Stimulated activated CD4-positive, alpha-beta T cell treated with anti-CD3 and anti-CD28 coated beads, Interleukin-1b, Interleukin-23, amount 100 ng/mL, for 1 hour (primary cell): ENCODE results near the gene LYPD6B.

Experiments
- DNase-seq, 2 donors: peaks; one replicate each; pipeline ENCODE4 v3.0.0-alpha.2; 2020; ENCODE audit warnings: low read depth in 2 of 2

Gene LYPD6B

DNA sequence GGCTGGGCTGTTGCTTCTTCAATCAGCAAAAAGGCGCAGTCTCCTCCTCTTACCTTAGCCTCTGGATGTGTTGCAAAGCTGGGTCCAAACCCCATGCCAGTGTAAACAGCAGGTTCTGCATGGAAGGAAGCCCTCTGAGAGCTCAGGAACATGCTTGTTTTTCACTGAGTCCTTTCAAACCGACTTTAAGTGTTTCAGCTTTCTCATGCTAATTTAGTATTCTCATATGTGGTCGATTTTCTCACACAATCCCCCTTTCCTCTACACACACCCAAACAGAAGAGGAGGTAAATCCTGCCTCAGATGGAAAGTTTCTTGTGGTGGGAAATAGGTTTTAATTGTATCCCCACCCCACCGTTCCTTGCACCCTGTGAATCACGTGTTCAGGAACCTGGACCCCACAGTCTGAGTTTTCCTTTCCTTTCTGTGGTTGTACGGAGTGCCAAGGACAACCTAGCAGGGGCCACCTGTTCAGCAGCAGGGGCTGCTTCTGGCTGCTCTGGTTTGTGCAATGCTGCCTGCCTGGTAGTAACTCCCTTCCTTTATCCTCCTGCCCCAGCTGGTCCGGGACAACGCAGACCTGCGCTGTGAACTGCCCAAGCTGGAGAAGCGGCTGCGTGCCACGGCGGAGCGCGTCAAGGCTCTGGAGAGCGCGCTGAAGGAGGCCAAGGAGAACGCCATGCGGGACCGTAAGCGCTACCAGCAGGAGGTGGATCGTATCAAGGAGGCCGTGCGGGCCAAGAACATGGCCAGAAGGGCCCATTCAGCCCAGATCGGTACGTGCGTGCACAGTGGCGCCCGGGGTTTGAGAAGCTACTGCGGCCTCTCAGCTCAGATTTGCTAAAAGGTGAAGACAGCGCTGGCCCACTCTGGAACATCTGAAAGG, 28.7 kb upstream of the LYPD6B start:
- DNase-seq: no peak

DNA sequence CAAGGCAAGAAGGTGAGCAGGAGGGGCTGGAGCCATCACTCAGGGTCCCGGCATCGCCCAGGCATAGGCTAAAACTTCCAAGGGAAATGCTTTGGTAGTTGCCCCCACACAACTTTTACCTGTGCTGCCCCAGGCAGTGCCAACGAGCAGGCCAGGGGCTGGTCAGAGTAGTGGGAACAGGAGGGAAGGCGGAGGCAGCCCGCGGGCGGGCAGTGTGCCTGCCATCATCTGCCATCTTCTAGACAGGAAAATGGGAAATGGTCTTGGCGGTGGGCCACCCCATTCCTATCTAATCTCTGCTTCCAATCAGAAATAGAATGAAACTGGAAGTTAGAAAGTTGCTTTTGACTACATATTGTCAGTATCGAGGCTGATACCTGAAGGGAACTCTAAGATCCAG, 26.0 kb upstream of the LYPD6B start:
- no peak for DNase-seq

DNA sequence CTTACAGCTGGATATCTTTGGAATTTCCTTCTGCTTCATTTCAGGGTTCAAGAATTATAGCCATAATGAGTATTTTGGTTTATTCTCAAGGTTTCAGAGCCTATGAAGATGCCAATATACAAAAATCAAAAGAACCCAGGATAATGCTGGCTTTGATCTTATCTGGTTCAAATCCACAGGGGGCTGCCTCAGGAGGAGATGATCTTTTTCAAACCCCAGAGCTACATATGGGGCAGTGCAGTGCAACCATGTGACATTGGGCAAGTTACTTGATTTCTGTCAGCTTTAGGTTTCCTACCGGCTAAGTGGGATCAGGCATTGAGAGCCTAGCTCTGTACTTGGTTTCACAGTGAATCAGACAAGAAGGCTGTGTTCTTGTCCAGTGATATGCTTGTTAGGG, 23.0 kb upstream of the LYPD6B start:
- DNase-seq: no peak

DNA sequence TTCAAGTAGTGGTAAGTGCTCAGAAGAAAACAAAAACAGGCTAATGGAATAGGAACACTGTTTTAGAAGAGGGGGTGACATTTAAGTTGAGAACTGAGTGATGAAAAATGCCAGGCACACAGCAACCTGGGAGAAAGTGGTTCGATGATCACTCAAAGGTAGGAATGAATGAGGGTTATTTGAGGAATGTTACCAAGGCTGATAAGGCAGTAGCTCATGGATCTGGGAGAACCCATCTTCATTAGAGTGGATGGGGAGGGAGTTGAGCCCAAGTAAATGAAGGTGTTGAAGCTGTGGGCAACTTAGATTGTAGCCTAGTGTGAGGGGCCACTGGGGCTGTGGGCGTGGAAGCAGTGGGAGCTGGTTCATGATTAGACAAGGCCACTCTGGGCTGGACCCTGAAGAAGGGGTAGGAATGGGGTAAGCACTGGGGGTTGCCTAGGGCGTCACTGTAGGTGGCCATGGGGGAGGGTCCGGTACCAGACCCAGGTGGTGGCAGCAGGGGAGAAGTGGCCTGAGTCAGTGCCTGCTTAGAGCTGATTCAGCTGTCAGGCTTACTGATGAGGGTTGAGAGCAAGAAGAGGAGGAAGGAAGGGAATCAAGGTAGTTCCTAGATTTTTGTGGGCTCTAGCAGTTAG, 22.5 kb upstream of the LYPD6B start:
- DNase-seq: no peak

DNA sequence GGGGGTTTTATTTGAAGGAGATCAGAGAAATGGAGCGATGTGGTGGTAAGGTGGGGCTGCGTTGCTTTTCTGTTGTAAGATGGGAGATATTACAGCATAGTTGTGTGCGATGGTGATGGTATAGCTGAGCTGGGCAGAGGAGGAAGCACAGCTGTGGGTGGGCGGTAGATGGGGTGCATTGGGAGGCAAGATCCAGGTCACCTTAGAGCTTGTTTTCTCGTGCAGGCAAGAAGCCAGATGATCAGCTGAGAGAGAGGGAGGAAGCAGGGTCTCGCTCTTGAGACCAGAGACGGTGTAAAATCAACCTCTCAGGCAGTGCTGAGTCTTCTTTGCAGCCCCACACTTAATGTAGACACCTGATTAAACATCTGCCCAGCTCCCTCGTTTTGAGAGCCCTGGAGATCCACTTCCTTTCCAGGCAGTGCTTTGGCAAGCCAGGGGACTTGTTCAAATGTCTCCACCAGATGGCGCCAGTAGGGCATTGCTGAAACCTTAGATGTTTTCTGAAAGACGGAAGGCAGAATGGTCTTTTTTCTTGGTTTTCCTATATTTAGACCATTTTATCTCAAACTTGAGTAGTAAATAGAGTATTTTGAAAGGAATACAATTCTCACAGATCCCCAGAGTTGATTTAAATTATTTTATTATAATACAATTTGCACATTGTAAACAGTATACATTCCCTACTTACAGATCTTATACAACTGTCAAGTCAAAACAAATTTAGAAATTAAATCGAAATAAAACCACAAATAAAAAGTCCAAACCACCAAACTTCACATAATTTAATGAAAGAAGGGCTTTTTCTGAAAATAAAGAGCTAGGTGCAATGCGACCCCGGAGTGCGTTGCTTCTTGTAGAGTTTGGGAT, 21.1 kb upstream of the LYPD6B start:
- DNase-seq: peak; percentile 20 to 53

DNA sequence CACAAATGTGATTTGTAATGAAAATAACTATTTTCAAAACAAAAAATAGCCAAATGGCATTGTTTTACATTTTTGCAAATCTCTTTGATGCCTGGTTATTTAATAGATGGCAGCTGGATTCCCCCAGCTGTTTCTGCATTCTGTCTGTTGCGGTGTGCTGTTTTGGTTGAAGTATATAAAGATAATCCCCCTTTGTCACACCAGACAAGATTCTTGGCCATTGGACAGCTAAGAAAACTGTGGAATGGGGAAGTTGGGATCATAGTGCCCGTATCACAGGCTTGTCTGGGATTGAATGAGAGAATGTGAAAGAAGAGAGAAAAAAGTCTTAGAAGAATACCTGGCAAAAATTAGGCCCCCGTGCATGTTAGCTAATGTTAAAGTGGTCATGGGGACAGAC, 19.5 kb upstream of the LYPD6B start:
- DNase-seq: no peak

DNA sequence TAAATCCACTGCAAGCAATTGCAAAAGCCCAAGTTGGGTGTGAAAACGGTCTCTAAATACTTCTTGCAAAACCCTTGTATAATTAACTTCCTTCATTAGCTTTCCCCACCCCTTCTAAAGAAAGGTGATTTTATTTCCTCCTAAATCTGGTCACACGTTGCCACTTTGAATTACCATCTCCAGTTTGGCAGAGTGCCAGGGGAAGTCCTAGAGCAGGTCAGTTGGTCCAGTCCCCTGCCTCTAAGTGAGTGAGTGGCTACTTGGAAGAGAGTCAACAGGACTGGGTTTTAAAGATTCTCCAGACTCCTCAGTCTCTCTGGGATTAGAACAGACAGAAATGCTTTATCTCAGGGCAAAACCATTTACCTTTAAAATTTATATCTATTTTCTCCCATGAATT, 18.7 kb upstream of the LYPD6B start:
- no peak for DNase-seq

DNA sequence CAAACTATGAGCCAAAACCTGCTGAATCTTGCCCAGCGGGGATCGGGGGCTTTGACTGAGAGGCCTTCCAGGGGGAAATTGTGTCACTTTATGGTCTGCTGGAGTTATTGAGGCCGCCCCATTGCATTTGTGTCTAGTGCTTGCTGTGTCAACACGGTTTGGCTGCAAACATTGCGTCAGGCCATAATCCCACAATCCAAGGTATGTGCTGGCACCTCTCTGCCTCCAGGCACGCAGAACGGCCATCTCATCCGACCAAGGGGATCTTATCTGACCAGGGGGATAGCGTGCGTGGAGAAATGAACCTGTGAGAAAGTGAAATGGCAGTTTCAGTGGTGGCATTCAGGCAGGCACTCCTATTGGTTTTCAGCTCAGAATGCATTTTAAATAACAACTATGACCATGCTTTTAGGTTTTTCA, 18.1 kb upstream of the LYPD6B start:
- DNase-seq: no peak

DNA sequence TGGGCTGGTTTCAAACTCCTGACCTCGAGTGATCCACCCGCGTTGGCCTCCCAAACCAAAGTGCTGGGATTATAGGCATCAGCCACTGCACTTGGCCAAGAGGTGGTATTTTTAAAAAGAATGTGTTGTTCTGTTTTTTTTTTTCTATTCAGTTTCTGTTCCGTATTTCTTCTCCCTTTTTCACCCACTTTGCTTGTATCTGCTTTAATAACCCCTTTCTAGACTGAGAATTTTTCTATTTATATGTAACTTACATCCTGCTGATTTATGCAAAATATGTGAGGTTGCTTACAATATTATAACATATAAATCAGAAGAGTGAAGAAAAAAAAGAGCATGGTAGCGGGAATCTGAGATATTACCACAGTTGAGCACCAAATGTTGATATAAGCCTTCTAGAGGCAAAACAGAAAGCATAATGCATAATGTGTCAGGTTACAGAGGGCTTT, 17.2 kb upstream of the LYPD6B start:
- DNase-seq: no peak

DNA sequence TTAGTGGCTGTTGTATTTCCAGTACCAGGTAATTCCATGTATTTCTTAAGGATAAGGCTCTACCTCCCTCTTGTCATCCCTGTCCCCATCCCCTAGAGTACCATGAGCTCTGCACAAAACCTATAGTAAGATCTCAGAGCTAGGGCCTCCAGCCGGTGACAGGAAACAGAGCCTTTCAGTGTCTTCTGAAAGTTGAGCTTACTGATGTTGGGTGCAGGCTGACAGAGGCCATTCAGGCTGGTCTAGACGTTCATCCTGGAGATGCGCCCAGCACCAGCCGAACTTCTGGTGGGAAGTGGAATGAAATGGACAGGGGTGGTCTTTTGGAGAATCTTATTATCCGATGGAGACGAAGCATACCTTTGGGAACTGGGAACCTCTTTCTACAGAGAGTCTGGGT, 16.7 kb upstream of the LYPD6B start:
- no peak for DNase-seq

DNA sequence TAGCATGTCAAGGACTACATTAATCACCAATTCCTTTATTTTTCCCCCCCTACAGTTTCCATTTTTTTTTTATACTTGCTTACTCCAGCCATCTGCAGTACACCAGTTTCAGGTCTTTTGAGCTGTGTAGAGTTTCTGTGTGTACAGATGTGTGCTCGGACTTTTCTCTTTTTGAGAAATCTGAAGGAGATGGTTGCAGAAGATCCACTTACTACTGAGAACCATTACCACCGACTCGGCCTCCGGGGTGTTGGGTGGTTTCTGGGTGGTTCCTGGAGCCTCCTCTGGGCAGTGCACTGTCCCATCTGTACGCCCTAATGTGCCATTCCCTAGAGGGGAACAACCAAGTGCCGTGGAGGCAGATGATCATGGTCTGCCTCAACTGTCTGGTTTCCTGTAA, 15.4 kb upstream of the LYPD6B start:
- DNase-seq: no peak

DNA sequence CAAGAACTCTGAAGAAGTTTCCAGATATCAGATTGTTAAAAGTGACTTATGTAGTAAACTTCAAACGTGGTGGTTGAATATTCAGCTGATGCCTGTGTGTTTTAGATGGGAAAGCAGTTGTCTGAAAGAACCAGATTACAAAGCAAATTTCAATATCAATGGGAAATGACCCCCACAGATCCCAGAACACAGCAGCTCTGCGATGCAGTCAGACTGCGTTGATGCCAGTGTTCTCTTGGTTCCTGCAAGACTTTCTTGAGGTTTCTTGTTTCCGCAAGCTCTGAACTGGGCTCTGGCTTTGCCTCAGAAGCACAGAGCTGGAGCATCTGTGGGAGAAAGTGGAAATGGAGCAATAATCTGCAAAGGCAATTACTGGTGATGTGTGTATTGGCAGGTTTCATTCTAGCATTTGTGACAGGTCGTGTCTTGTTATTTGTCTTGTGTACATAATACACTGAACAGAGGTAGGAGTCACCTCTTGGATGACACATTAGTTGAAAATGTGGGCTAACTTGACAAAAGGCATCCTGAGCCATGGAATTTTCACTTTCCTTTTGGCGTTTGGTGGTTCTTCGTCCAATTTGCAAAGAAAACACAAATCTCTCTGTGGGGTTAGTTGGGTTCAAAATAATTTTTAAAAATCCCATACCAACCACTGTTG, 10.8 kb upstream of the LYPD6B start:
- no peak for DNase-seq

DNA sequence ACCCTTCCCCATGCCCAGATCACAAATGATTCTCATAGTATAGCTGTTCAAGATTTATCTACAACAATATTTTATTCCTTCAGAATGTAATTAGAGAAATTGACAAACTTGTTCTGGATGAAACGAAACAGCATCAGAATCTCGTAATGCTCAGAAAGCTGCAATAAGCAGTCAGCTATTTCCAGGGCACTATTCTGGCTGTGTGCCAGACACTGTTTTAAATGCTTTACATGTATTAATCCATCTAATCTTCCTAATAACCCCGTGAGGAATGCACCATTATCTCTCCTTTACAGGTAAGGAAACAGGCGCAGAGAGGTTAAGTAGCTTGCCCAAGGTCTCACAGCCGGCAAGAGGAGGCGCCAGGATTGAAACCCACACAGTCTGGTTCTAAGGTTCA, 10.1 kb upstream of the LYPD6B start:
- DNase-seq: no peak

DNA sequence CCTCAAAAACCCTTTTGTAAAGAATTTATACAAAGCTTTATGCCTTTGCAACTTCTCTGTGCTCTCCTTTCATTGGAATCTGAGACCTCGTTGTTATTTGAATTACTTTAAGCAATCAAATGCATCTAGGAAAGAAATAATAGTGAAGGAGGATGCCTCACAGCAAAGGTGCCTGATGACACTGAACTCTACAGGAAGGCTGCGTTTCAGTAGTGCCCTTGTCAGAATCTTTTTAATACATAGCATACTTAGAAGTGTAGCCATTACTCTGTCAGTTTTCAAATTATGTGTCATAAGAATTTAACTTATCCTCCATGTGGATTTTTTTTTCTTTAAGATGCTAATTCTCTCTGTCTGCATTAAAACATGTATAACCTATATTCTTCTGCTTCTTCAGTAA, 9.6 kb upstream of the LYPD6B start:
- DNase-seq: no peak

DNA sequence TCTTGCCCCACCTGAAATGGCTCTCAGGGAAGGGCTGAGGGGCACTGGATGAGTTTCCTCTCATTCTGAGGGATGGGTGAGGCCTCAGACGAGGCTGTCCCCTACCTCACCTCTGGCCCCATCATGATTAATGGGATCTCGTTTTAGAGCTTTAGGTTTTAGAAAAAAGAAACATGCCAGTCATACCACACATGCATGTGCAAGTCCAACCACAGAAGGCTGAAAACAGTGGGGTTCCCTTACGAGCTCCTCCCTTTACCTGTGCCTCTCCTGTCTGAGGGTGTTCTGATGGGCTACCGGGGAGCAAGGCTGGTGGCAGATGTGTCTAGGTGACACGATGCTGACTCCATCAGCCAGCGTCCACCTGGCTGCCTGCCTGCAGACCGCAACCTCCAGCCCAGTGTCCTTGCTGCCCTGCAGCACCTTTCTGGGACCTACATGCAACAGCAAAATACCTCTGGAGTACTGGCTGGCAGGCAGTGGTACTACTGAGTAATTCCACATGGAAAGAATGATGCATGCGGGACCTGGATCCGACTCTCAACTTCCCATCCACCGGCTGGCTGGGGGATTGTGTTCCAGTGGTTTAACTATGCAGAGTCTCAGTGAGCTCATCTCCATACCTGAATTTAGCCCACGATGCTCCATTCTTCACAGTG, 9.1 kb upstream of the LYPD6B start:
- DNase-seq: no peak

DNA sequence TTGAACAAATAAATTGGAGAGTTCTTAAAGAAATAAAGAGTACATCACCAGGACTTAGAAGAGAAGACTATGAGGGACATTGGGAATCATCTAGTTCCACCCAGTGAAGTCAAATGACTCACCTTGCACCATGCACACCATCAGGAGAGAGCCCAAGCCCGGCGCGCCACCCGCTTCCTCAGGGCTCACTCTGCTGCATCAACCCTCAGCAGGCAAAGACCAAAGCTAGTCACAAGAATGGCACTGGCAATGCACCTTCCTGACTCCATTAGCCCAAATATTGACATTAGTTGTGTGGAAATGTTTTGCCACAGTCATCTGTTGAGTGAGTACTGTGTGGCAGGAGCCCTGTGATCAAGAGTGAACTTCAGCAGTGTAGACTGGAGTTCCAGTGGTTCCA, 7.1 kb upstream of the LYPD6B start:
- DNase-seq: no peak

DNA sequence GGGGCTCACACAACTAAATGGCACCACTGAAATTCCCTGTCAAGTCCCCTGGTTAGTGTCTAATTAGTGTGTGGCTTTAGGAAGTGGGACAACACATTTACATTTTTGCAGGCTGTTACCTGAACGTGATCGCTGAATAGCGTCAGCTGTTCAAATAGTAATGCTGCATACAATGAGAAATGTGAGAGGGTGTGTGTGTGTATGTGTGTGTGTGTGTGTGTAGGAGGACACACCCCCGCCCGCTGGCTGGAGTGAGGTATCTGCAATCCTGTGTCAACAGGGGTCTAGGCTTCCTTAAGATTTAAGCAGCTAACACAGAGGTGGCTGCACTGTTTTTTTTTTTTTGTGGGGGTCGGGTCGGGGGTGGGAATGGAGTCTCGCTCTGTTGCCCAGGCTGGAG, 4.8 kb upstream of the LYPD6B start:
- no peak for DNase-seq

DNA sequence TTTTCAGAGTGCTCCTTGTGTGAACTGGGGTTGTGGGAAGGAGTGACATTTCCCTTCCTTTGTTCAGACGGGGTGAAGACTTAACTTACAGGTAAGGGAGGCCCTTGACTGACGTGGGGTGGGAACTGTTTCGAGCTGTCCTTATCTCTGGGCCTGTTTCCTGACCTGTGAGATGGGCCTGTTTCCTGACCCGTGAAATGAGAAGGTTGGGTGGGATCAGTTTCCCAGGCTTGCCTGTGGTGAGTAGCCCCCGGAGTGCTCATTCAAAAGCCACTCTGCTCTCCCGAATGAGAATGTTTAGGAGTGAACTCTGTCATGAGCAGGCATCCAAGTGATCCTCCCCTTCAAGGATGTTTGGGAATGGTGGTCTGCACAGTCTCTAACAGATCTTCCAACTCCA, 4.1 kb upstream of the LYPD6B start:
- DNase-seq: no peak

DNA sequence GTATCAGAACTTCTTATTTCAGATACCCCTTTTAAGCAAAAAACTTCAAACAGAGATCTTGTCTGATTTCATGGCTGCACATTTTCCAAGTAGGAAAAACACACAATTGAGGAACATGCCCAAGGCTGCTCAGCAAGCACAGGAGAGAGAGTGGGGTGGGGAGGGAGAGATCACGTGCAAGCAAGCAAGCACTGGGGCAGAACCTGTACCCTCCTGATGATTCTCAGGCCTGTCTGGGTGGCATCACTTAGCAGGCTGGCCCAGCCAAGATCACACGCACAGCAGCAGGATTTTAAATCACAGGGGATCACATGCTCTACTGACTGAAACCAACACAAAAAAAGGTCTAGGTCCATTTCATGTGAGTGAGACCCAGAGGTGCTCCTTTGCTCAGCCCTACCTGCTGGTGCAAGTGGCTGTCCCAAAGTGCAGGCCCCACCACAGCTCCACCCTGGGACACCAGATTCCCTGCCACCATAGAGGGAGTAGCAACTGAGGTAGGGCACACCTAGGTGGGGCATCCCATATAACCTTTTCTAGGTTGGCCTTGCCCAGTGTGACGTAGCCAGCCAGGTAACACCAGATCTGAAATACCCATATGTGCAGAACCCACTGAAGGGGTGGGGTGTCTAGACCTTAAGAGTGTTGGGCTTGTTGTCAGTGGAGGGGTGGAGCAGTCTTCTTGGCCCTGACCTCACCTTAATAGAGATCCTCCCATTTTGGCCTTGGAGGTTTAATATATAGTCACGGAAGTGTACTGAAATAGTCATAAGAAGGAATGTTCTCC, 1.8 kb upstream of the LYPD6B start:
- DNase-seq: no peak

DNA sequence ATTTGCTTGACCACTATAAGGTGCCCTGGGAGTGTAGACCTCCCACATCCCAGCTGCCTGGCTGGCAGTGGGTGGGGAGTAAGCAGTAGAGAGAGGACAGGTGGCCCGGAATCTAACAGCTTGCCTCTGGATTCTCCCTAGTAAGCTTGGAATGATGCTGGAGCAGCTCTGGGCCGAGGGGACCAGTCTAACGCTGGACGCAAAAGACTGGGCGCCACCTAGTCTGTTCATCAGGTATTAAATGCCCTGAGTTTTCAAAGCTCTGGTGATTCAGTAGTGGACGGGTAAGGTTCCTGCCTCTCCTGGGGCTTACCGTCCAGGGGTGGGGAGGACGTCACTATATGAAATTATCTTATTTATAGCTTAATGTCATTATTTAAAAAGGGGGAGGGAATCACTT, 648 bp upstream of the LYPD6B start:
- no peak for DNase-seq
